K562 (cell line): ENCODE measurements around the gene HOXB6. TPM values are rescaled to one million over a fixed set of nuclear protein-coding genes. Genes with fewer than 3 reads are reported as not detected.
A peak's percentile ranks its signal among the peaks of the same experiment; 100 is the strongest.

Experiments used
- ETV1 ChIP-seq: fragments of 450-650 bp; conservative IDR thresholded peaks from 2 replicates; pipeline ENCODE4 v1.6.1; 2016; ENCODE audit warnings: missing genetic modification characterization, control low read depth, low read depth, missing compliant biosample characterization
- FOXJ3 ChIP-seq: sonication (generic); formaldehyde crosslinking; IDR thresholded peaks from 2 replicates; pipeline ENCODE4 v1.4.0; 2020; ENCODE audit warnings: mild to moderate bottlenecking, missing genetic modification reagents
- FOXO4 ChIP-seq: fragments of 450-650 bp; formaldehyde crosslinking; IDR thresholded peaks from 2 replicates; pipeline ENCODE4 v1.4.0; 2020; ENCODE audit warnings: mild to moderate bottlenecking, moderate library complexity
- MEF2A ChIP-seq: IDR thresholded peaks from 2 replicates; pipeline ENCODE4 v1.6.1; 2011; ENCODE audit warnings: low read depth, mild to moderate bottlenecking, low read length, moderate library complexity; ENCODE audit not compliant: control insufficient read depth
- NKRF ChIP-seq: fragments of 450-650 bp; IDR thresholded peaks from 2 replicates; pipeline ENCODE4 v1.6.1; 2016; ENCODE audit warnings: borderline replicate concordance
- RB1 ChIP-seq: fragments of 450-650 bp; IDR thresholded peaks from 2 replicates; pipeline ENCODE4 v1.6.1; 2017; ENCODE audit warnings: low read depth, mild to moderate bottlenecking
- SNIP1 ChIP-seq: fragments of 450-650 bp; IDR thresholded peaks from 2 replicates; pipeline ENCODE4 v1.7.1; 2017; ENCODE audit warnings: low read depth, mild to moderate bottlenecking
- XRCC3 ChIP-seq: fragments of 450-650 bp; IDR thresholded peaks from 2 replicates; pipeline ENCODE4 v1.6.1; 2017; ENCODE audit warnings: mild to moderate bottlenecking, moderate library complexity
- ZNF41 ChIP-seq: fragments of 250-450 bp; sonication (Bioruptor Pico); conservative IDR thresholded peaks from 2 replicates; pipeline ENCODE4 v1.4.0; 2020; ENCODE audit warnings: mild to moderate bottlenecking
- polyA plus RNA-seq, 8 experiments: library from polyadenylated mRNA; depleted of rRNA in 4 of 8; stranded (reverse) in 5 of 8; unstranded in 3 of 8; fragments of >200 nt; fragmentation: Nextera tagmentation in 2 of 8; fragmentation: Illumina TruSeq in 1 of 8; extraction: Ambion mirVana in 2 of 8; extraction: Trizol in 1 of 8; gene quantifications; 2 replicates each; pipeline versions ENCODE4 v1.2.1 to v1.2.3, GENCODE V29; 2011 to 2014; ENCODE audit warnings: inconsistent platforms in 1 of 8, missing spikeins in 1 of 8
- total RNA-seq, 7 experiments: library from RNA; depleted of rRNA in 6 of 7; stranded (reverse); fragments of >200 nt in 6 of 7; fragmentation: Illumina TruSeq in 2 of 7; extraction: Trizol in 2 of 7; gene quantifications; 2 replicates each; pipeline versions ENCODE4 v1.2.1 to v1.2.3, GENCODE V29; 2011 to 2021; ENCODE audit warnings: low replicate concordance in 1 of 7
- TF ChIP-seq, protein P1 (sequence below), 2 experiments: fragments of 450-650 bp; conservative IDR thresholded peaks; 2 replicates each; pipeline ENCODE4 v1.6.1; 2017; ENCODE audit warnings: mild to moderate bottlenecking in 2 of 2, moderate library complexity in 2 of 2
- TF ChIP-seq, protein P2 (sequence below), 2 experiments: IDR thresholded peaks; 2 replicates each; pipeline ENCODE4 v1.6.1; 2011; ENCODE audit warnings: borderline replicate concordance in 1 of 2, control low read depth in 1 of 2, low read depth in 1 of 2, low read length in 1 of 2, mild to moderate bottlenecking in 1 of 2, mixed read lengths in 1 of 2, moderate library complexity in 1 of 2; ENCODE audit not compliant: insufficient read depth in 1 of 2, insufficient read length in 1 of 2, poor library complexity in 1 of 2, severe bottlenecking in 1 of 2; ENCODE audit errors: extremely low read depth in 1 of 2
- TF ChIP-seq, protein P3 (sequence below): fragments of 450-650 bp; IDR thresholded peaks from 2 replicates; pipeline ENCODE4 v1.6.1; 2017; ENCODE audit warnings: antibody characterized with exemption, mild to moderate bottlenecking
- TF ChIP-seq, protein P4 (sequence below): fragments of 250-450 bp; sonication (Bioruptor Pico); IDR thresholded peaks from 2 replicates; pipeline ENCODE4 v1.4.0; 2020; ENCODE audit warnings: mild to moderate bottlenecking, moderate library complexity

The HOXB6 gene
- total and polyA plus RNA-seq, 9 of the 15 experiments (the other 6 are each of a cell fraction or from before 2014, with no cell fraction given) = 1.2 to 14.8 (median 4.9) TPM

DNA sequence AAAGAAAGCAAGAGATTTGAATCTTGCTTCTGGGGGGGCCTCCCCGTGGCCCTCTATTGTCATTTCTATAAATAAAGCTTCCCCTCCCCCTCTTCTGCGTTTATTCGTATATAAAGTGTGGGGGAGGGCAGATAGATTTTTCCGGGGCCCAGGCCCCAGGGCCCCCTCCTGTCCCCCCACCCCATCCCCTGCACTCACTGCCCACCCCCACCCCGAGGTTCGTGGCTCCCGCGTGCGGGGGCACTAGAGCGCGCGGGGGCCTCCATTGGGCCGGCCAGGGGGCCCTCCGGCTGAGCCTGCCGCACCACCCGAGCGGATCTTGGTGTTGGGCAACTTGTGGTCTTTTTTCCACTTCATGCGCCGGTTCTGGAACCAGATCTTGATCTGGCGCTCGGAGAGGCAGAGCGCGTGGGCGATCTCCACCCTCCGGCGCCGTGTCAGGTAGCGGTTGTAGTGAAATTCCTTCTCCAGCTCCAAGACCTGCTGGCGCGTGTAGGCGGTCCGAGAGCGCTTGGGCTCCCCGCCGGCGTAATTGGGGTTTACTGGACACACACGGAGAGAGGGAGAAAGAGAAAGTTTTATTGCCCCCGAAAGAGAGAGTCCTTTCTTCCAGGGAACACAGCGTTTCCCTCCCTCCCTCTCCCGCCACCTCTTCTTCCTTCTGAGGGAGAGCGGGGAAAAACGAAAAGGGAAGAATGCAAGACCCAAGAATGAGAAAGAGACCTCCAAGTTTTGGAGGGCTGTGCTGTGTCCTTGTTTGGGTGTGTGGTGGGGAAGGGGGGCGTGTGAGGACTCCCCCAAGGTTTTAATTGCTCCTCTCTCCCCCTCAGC lies 28.1 kb downstream of the HOXB6 start (continued):
- TF ChIP-seq, protein P1, sequence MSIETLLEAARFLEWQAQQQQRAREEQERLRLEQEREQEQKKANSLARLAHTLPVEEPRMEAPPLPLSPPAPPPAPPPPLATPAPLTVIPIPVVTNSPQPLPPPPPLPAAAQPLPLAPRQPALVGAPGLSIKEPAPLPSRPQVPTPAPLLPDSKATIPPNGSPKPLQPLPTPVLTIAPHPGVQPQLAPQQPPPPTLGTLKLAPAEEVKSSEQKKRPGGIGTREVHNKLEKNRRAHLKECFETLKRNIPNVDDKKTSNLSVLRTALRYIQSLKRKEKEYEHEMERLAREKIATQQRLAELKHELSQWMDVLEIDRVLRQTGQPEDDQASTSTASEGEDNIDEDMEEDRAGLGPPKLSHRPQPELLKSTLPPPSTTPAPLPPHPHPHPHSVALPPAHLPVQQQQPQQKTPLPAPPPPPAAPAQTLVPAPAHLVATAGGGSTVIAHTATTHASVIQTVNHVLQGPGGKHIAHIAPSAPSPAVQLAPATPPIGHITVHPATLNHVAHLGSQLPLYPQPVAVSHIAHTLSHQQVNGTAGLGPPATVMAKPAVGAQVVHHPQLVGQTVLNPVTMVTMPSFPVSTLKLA (conservative IDR thresholded peaks at IDR 0.05) = peak in 1 of 2 experiments; percentile 66; a peak in 3 of 4 replicates
- TF ChIP-seq FOXJ3 (no peak), SNIP1 (no peak), RB1 (peak; percentile 25; the same call in 1 of the 2 replicates), NKRF (no peak), XRCC3 (no peak), MEF2A (peak; percentile 65; the same call in 1 of the 2 replicates), FOXO4 (CRISPR knock-in tag) (no peak), ZNF41 (no peak), ETV1 (0 out of 2 replicates have a peak, but pooled peaks have one; percentile 21)
- TF ChIP-seq, protein P2, sequence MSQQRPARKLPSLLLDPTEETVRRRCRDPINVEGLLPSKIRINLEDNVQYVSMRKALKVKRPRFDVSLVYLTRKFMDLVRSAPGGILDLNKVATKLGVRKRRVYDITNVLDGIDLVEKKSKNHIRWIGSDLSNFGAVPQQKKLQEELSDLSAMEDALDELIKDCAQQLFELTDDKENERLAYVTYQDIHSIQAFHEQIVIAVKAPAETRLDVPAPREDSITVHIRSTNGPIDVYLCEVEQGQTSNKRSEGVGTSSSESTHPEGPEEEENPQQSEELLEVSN (IDR thresholded peaks at IDR 0.05; ENCODE audit: borderline replicate concordance in 1 of 2, extremely low read depth in 1 of 2, insufficient read depth in 1 of 2, insufficient read length in 1 of 2, low read depth in 1 of 2, low read length in 1 of 2, poor library complexity in 1 of 2, severe bottlenecking in 1 of 2) = no peak
- TF ChIP-seq, protein P3, sequence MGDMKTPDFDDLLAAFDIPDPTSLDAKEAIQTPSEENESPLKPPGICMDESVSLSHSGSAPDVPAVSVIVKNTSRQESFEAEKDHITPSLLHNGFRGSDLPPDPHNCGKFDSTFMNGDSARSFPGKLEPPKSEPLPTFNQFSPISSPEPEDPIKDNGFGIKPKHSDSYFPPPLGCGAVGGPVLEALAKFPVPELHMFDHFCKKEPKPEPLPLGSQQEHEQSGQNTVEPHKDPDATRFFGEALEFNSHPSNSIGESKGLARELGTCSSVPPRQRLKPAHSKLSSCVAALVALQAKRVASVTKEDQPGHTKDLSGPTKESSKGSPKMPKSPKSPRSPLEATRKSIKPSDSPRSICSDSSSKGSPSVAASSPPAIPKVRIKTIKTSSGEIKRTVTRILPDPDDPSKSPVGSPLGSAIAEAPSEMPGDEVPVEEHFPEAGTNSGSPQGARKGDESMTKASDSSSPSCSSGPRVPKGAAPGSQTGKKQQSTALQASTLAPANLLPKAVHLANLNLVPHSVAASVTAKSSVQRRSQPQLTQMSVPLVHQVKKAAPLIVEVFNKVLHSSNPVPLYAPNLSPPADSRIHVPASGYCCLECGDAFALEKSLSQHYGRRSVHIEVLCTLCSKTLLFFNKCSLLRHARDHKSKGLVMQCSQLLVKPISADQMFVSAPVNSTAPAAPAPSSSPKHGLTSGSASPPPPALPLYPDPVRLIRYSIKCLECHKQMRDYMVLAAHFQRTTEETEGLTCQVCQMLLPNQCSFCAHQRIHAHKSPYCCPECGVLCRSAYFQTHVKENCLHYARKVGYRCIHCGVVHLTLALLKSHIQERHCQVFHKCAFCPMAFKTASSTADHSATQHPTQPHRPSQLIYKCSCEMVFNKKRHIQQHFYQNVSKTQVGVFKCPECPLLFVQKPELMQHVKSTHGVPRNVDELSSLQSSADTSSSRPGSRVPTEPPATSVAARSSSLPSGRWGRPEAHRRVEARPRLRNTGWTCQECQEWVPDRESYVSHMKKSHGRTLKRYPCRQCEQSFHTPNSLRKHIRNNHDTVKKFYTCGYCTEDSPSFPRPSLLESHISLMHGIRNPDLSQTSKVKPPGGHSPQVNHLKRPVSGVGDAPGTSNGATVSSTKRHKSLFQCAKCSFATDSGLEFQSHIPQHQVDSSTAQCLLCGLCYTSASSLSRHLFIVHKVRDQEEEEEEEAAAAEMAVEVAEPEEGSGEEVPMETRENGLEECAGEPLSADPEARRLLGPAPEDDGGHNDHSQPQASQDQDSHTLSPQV = peak; percentile 69
- TF ChIP-seq, protein P4, sequence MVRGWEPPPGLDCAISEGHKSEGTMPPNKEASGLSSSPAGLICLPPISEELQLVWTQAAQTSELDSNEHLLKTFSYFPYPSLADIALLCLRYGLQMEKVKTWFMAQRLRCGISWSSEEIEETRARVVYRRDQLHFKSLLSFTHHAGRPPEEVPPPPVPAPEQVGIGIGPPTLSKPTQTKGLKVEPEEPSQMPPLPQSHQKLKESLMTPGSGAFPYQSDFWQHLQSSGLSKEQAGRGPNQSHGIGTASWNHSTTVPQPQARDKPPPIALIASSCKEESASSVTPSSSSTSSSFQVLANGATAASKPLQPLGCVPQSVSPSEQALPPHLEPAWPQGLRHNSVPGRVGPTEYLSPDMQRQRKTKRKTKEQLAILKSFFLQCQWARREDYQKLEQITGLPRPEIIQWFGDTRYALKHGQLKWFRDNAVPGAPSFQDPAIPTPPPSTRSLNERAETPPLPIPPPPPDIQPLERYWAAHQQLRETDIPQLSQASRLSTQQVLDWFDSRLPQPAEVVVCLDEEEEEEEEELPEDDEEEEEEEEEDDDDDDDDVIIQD = no peak
